Cardiac muscle cell (in vitro differentiated cells and primary cell): ENCODE results near the gene SMIM20. TPM values are rescaled to one million over a fixed set of nuclear protein-coding genes. Genes with fewer than 3 reads are reported as not detected.

Experiments used
- DNase-seq, 2 donors: peaks; one replicate each; pipeline versions ENCODE4 v3.0.0 to v3.0.0-alpha.2; 2010 to 2017; ENCODE audit warnings: low read depth in 1 of 2, low spot score in 1 of 2
- H3K27ac ChIP-seq: fragments of 200-600 bp; sonication (generic); 2 replicates; pipeline ENCODE4 v1.5.1; 2016
- H3K27me3 ChIP-seq: fragments of 200-600 bp; sonication (generic); 2 replicates; pipeline ENCODE4 v1.6.0; 2016; ENCODE audit warnings: control low read depth
- H3K36me3 ChIP-seq: fragments of 200-600 bp; sonication (generic); 2 replicates; pipeline ENCODE4 v1.5.1; 2016; ENCODE audit warnings: control low read depth
- H3K4me1 ChIP-seq: fragments of 200-600 bp; sonication (generic); 2 replicates; pipeline ENCODE4 v1.8.1; 2017; ENCODE audit warnings: low read depth, mild to moderate bottlenecking, mixed run types
- H3K4me3 ChIP-seq: fragments of 200-600 bp; sonication (generic); 2 replicates; pipeline ENCODE4 v1.5.1; 2016; ENCODE audit warnings: mild to moderate bottlenecking
- H3K9me3 ChIP-seq: fragments of 200-600 bp; sonication (generic); 2 replicates; pipeline ENCODE4 v1.5.1; 2017; ENCODE audit warnings: low read depth, mild to moderate bottlenecking, control low read depth
- polyA plus RNA-seq: library from polyadenylated mRNA; unstranded; fragments of >200 nt; fragmentation: Nextera tagmentation; extraction: Ambion mirVana; gene quantifications from 2 replicates; pipeline ENCODE4 v1.2.1, GENCODE V29; 2016
- total RNA-seq: library from RNA; depleted of rRNA; stranded (reverse); fragments of >200 nt; gene quantifications from 2 replicates; pipeline ENCODE4 v1.2.3, GENCODE V29; 2016
- TF ChIP-seq, protein P1 (sequence below): IDR thresholded peaks from 2 replicates; pipeline ENCODE4 v1.5.1; 2012; ENCODE audit warnings: low read depth, mild to moderate bottlenecking, low read length

SMIM20 gene
- total and polyA plus RNA-seq, 2 experiments from 2014 or later, result 27.5 to 59.1 TPM

DNA sequence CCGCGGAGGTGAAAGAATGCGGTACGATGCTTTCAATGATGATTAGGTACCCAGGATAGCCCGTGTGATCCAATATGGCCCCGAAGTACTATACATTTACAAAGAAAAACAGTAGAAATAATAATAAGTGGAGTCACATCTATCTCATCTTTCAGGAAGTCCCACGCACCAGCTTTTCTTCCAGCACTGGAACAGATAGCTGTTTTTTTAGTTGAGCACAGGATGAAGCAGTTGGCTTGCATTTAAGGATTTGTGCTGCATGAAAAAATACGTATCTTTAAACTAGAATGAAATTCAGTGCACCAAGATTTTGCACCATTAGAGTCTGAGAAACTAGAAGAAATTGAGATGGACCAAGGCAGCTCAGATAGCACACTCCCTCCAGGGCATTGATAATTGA is 44.1 kb downstream of the SMIM20 start:
- H3K4me3 ChIP-seq, result no peak overlapping the region
- no peaks in the 10 kb centered on the region for H3K4me1 ChIP-seq
- no peaks in the 10 kb centered on the region for H3K9me3 ChIP-seq
- TF ChIP-seq, protein P1, sequence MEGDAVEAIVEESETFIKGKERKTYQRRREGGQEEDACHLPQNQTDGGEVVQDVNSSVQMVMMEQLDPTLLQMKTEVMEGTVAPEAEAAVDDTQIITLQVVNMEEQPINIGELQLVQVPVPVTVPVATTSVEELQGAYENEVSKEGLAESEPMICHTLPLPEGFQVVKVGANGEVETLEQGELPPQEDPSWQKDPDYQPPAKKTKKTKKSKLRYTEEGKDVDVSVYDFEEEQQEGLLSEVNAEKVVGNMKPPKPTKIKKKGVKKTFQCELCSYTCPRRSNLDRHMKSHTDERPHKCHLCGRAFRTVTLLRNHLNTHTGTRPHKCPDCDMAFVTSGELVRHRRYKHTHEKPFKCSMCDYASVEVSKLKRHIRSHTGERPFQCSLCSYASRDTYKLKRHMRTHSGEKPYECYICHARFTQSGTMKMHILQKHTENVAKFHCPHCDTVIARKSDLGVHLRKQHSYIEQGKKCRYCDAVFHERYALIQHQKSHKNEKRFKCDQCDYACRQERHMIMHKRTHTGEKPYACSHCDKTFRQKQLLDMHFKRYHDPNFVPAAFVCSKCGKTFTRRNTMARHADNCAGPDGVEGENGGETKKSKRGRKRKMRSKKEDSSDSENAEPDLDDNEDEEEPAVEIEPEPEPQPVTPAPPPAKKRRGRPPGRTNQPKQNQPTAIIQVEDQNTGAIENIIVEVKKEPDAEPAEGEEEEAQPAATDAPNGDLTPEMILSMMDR, result no peak
- no peak for DNase-seq
- no peaks in the 10 kb centered on the region for H3K27me3 ChIP-seq
- H3K36me3 ChIP-seq, result no peaks in the 10 kb centered on the region
- H3K27ac ChIP-seq, result no peak overlapping the region

DNA sequence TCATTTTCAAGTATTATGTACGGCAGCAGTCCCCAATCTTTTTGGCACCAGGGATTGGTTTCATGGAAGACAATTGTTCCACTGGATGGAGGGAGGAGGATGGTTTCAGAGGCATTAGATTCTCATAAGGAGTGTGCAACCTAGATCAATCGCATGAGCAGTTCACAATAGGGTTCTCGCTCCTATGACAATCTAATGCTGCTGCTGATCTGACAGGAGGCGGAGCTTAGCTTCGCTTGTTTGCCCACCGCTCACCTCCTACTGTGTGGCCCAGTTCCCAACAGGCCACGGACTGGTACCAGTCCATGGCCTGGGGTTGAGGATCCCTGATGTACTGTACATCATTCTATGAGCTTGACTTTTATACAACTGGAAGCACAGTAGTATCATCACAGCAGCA is 48.4 kb downstream of the SMIM20 start:
- no peak for DNase-seq
- no peak overlapping the region for H3K27ac ChIP-seq
- no peaks in the 10 kb centered on the region for H3K36me3 ChIP-seq
- H3K9me3 ChIP-seq, result no peaks in the 10 kb centered on the region
- no peaks in the 10 kb centered on the region for H3K27me3 ChIP-seq
- no peaks in the 10 kb centered on the region for H3K4me1 ChIP-seq
- H3K4me3 ChIP-seq, result no peak overlapping the region
- TF ChIP-seq, protein P1, result no peak

DNA sequence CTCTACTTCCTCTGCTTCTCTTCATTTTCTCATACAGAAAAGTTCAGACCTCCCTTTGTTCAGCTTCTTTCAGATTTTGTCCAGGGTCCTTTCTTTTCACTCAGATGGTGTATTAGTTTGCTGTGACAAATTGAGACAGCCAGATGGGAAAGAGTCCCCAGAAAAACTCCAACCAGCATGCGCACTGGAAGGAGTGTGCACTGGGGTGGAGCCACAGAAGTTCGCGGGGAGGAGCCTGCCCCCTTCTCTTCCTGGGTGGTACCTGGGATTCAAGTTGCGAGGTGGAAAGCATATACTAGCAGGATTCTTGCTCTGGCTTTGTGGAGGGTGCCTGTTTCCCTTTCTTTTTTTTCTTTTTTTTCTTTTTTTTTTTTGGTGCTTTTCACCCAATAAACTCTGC is 51.6 kb downstream of the SMIM20 start:
- H3K9me3 ChIP-seq, result no peaks in the 10 kb centered on the region
- DNase-seq, result no peak
- no peaks in the 10 kb centered on the region for H3K36me3 ChIP-seq
- no peak overlapping the region for H3K27ac ChIP-seq
- no peaks in the 10 kb centered on the region for H3K27me3 ChIP-seq
- no peaks in the 10 kb centered on the region for H3K4me1 ChIP-seq
- TF ChIP-seq, protein P1, result no peak
- no peak overlapping the region for H3K4me3 ChIP-seq

DNA sequence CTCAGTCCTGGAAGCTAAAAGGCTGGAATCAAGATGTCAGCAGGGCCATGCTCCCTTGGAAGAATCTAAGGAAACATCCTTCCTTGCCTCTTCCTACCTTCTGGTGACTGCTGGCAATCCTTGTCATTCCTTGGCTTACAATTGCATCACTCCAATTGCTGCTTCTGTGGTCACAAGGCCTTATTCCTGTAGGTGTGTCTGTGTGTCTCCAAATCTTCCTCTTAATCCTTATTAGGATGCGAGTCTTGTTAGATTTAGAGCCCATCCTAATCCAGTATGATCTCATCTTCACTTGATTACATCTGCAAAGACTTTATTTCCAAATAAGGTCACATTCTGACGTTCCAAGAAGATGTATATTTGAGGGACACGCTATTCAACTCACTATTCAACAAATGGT is 52.2 kb downstream of the SMIM20 start:
- H3K4me3 ChIP-seq, result no peak overlapping the region
- no peak overlapping the region for H3K27ac ChIP-seq
- TF ChIP-seq, protein P1, result no peak
- no peaks in the 10 kb centered on the region for H3K36me3 ChIP-seq
- H3K4me1 ChIP-seq, result no peaks in the 10 kb centered on the region
- no peak for DNase-seq
- H3K9me3 ChIP-seq, result no peaks in the 10 kb centered on the region
- H3K27me3 ChIP-seq, result no peaks in the 10 kb centered on the region

DNA sequence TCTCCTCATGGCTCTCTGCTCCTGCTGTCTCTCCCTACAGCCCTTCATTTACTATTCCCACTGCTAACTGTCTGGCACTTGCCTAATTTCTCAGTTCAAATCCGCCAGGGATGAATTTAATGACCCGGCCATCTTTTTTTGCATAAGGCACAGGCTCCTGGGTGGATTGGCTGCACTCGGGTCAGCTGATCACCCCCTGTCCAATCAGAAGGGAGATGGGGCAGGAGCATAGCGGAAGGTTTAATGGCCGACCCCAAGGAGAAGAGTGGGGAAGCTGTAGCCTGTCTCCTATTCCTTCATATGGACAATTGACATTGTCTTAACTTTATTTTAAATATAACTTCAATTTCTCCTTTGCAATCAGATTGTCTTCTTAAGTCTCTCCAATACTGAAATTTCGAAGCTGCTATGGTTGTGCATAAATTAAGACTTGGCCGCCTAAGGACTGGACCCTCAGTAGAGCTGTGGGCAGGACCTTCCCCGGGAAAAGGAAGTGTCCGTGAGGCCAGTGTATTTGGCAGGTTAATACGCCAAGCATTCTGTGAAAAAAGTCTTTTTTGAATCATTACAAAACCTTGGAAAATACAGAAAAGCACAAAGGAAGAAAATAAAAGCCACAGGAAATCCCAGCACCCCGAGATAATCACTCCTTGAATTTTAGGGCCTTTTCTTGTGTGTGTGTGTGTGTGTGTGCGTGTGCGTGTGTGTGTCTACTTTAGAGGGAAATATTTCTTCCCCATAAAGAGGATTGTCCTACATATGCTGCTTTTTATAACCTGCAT is 55.5 kb downstream of the SMIM20 start:
- H3K27me3 ChIP-seq, result no peaks in the 10 kb centered on the region
- no peak overlapping the region for H3K27ac ChIP-seq
- no peak overlapping the region for H3K4me3 ChIP-seq
- no peaks in the 10 kb centered on the region for H3K4me1 ChIP-seq
- TF ChIP-seq, protein P1, result no peak
- H3K9me3 ChIP-seq, result no peaks in the 10 kb centered on the region
- H3K36me3 ChIP-seq, result no peaks in the 10 kb centered on the region
- DNase-seq, result no peak
